Neural progenitor cell (in vitro differentiated cells): ENCODE results near the gene WTAP. TPM values are rescaled to one million over a fixed set of nuclear protein-coding genes. Genes with fewer than 3 reads are reported as not detected.

Experiments used
- DNase-seq: peaks from one replicate; pipeline ENCODE4 v3.0.0-alpha.2; 2016; ENCODE audit warnings: low spot score
- H2AFZ ChIP-seq: fragments of 200-600 bp; sonication (generic); replicated peaks from 2 replicates; pipeline ENCODE4 v1.6.1; 2016; ENCODE audit warnings: antibody characterized with exemption
- H3F3A ChIP-seq: fragments of 200-600 bp; sonication (generic); 2 replicates; pipeline ENCODE4 v1.6.1; 2016; ENCODE audit warnings: antibody characterized with exemption, low read depth
- H3K27ac ChIP-seq: fragments of 200-600 bp; sonication (generic); 2 replicates; pipeline ENCODE4 v1.5.1; 2016; ENCODE audit warnings: mild to moderate bottlenecking
- H3K27me3 ChIP-seq: fragments of 200-600 bp; sonication (generic); 2 replicates; pipeline ENCODE4 v1.6.1; 2016; ENCODE audit warnings: mild to moderate bottlenecking, moderate library complexity
- H3K36me3 ChIP-seq: fragments of 200-600 bp; sonication (generic); 2 replicates; pipeline ENCODE4 v1.5.1; 2016
- H3K4me1 ChIP-seq: fragments of 200-600 bp; sonication (generic); 2 replicates; pipeline ENCODE4 v1.6.1; 2016; ENCODE audit warnings: mixed run types
- H3K4me2 ChIP-seq: fragments of 200-600 bp; sonication (generic); 2 replicates; pipeline ENCODE4 v1.6.1; 2016
- H3K4me3 ChIP-seq: fragments of 200-600 bp; sonication (generic); 2 replicates; pipeline ENCODE4 v1.5.1; 2016
- H3K79me2 ChIP-seq: fragments of 200-600 bp; sonication (generic); 2 replicates; pipeline ENCODE4 v1.6.1; 2016; ENCODE audit warnings: low read depth
- H3K9ac ChIP-seq: fragments of 200-600 bp; sonication (generic); 2 replicates; pipeline ENCODE4 v1.6.1; 2016
- H3K9me3 ChIP-seq: fragments of 200-600 bp; sonication (generic); 2 replicates; pipeline ENCODE4 v1.5.1; 2016; ENCODE audit warnings: low read depth
- H4K20me1 ChIP-seq: fragments of 200-600 bp; sonication (generic); 2 replicates; pipeline ENCODE4 v1.6.1; 2016; ENCODE audit warnings: low read depth
- H3K27ac Mint-ChIP-seq: 3 replicates; pipeline ENCODE4 v1.8.0; 2021; ENCODE audit warnings: mixed read lengths
- H3K27me3 Mint-ChIP-seq: 2 replicates; pipeline ENCODE4 v1.8.0; 2022; ENCODE audit warnings: low read depth, mild to moderate bottlenecking, inconsistent platforms, moderate library complexity, mixed read lengths; ENCODE audit not compliant: insufficient read depth
- H3K36me3 Mint-ChIP-seq: 3 replicates; pipeline ENCODE4 v1.8.0; 2021; ENCODE audit warnings: mixed read lengths
- H3K4me1 Mint-ChIP-seq: 3 replicates; pipeline ENCODE4 v1.8.0; 2021; ENCODE audit warnings: mixed read lengths
- H3K4me3 Mint-ChIP-seq: 3 replicates; pipeline ENCODE4 v1.8.0; 2021; ENCODE audit warnings: mild to moderate bottlenecking, moderate library complexity, mixed read lengths
- H3K9me3 Mint-ChIP-seq: 3 replicates; pipeline ENCODE4 v1.8.0; 2020; ENCODE audit warnings: mixed read lengths
- CTCF ChIP-seq: fragments of 200-600 bp; sonication (generic); IDR thresholded peaks from 2 replicates; pipeline ENCODE4 v1.5.1; 2017; ENCODE audit warnings: antibody characterized with exemption, mild to moderate bottlenecking
- EZH2 ChIP-seq: fragments of 200-600 bp; sonication (generic); IDR thresholded peaks from 2 replicates; pipeline ENCODE4 v1.6.1; 2017; ENCODE audit warnings: antibody characterized with exemption, mild to moderate bottlenecking, moderate library complexity
- EZH2phosphoT487 ChIP-seq: fragments of 200-600 bp; sonication (generic); IDR thresholded peaks from 2 replicates; pipeline ENCODE4 v1.6.1; 2017; ENCODE audit warnings: antibody characterized with exemption
- total RNA-seq: library from RNA; depleted of rRNA; stranded (reverse); fragments of >200 nt; gene quantifications from 2 replicates; pipeline ENCODE4 v1.2.3, GENCODE V29; 2015; ENCODE audit warnings: low replicate concordance

Gene WTAP
- total RNA-seq, 1 donor from 2014 or later: 159 TPM

- no peaks in the 10 kb centered on the region for H3K9me3 Mint-ChIP-seq
- H3K27me3 Mint-ChIP-seq: peaks cover 3% of the 10 kb centered on the region
- no peak overlapping the region for H3K27ac ChIP-seq
- no peak for TF ChIP-seq EZH2
- no peak for TF ChIP-seq EZH2phosphoT487
- TF ChIP-seq CTCF: no peak
- no peaks in the 10 kb centered on the region for H3K4me1 Mint-ChIP-seq
- H3K9ac ChIP-seq: no peak overlapping the region
- H2AFZ ChIP-seq: no peak overlapping the region
- H3K36me3 Mint-ChIP-seq: peaks cover 25% of the 10 kb centered on the region
- H3F3A ChIP-seq: no peaks in the 10 kb centered on the region
- H3K4me2 ChIP-seq: no peak overlapping the region
- H3K9me3 ChIP-seq: no peaks in the 10 kb centered on the region
- no peaks in the 10 kb centered on the region for H3K36me3 ChIP-seq
- H3K27me3 ChIP-seq: no peaks in the 10 kb centered on the region
- no peak overlapping the region for H3K4me3 Mint-ChIP-seq
- no peaks in the 10 kb centered on the region for H3K4me1 ChIP-seq
- no peak overlapping the region for H3K4me3 ChIP-seq
- H3K79me2 ChIP-seq: peaks cover under 1% of the 10 kb centered on the region
- no peak for DNase-seq
- no peak overlapping the region for H3K27ac Mint-ChIP-seq
- H4K20me1 ChIP-seq: no peaks in the 10 kb centered on the region
Observed at GRCh38 chr6:159682295-159682694, 45.0 kb upstream of the WTAP start.

GRCh38 chr6:159682810-159683209 lies 44.5 kb upstream of the WTAP start:
- H3K27ac Mint-ChIP-seq: no peak overlapping the region
- no peaks in the 10 kb centered on the region for H3K4me1 Mint-ChIP-seq
- Histone ChIP-seq H3K79me2 (peaks cover 6% of the 10 kb centered on the region), H4K20me1 (no peaks in the 10 kb centered on the region), H3K9ac (no peak overlapping the region), H3F3A (no peaks in the 10 kb centered on the region), H3K4me2 (no peak overlapping the region), H3K4me1 (no peaks in the 10 kb centered on the region), H2AFZ (no peak overlapping the region), H3K27me3 (no peaks in the 10 kb centered on the region), H3K27ac (no peak overlapping the region), H3K4me3 (no peak overlapping the region), H3K9me3 (no peaks in the 10 kb centered on the region), H3K36me3 (no peaks in the 10 kb centered on the region)
- peaks cover 3% of the 10 kb centered on the region for H3K27me3 Mint-ChIP-seq
- DNase-seq: no peak
- no peak for TF ChIP-seq EZH2
- TF ChIP-seq CTCF: no peak
- TF ChIP-seq EZH2phosphoT487: no peak
- H3K4me3 Mint-ChIP-seq: no peak overlapping the region
- H3K9me3 Mint-ChIP-seq: no peaks in the 10 kb centered on the region
- peaks cover 28% of the 10 kb centered on the region for H3K36me3 Mint-ChIP-seq

GRCh38 chr6:159684013-159684304 lies 43.3 kb upstream of the WTAP start:
- no peaks in the 10 kb centered on the region for H3K4me1 Mint-ChIP-seq
- H3K9me3 ChIP-seq: no peaks in the 10 kb centered on the region
- H3K36me3 Mint-ChIP-seq: peaks cover 35% of the 10 kb centered on the region
- no peak overlapping the region for H3K4me3 ChIP-seq
- H3K27me3 ChIP-seq: no peaks in the 10 kb centered on the region
- no peak overlapping the region for H3K4me3 Mint-ChIP-seq
- no peak overlapping the region for H3K4me2 ChIP-seq
- peaks cover 11% of the 10 kb centered on the region for H3K79me2 ChIP-seq
- H3K9ac ChIP-seq: no peak overlapping the region
- TF ChIP-seq CTCF (no peak), EZH2phosphoT487 (no peak), EZH2 (no peak)
- no peak overlapping the region for H3K27ac Mint-ChIP-seq
- no peak for DNase-seq
- no peaks in the 10 kb centered on the region for H3F3A ChIP-seq
- peaks cover 3% of the 10 kb centered on the region for H3K27me3 Mint-ChIP-seq
- no peaks in the 10 kb centered on the region for H3K9me3 Mint-ChIP-seq
- H4K20me1 ChIP-seq: no peaks in the 10 kb centered on the region
- H2AFZ ChIP-seq: no peak overlapping the region
- no peak overlapping the region for H3K27ac ChIP-seq
- H3K4me1 ChIP-seq: no peaks in the 10 kb centered on the region
- no peaks in the 10 kb centered on the region for H3K36me3 ChIP-seq

GRCh38 chr6:159686040-159686439 lies 41.3 kb upstream of the WTAP start:
- no peaks in the 10 kb centered on the region for H3K27me3 ChIP-seq
- H2AFZ ChIP-seq: no peak overlapping the region
- H3K4me3 ChIP-seq: no peak overlapping the region
- H3K27ac ChIP-seq: no peak overlapping the region
- no peaks in the 10 kb centered on the region for H3K9me3 ChIP-seq
- peaks cover 35% of the 10 kb centered on the region for H3K36me3 Mint-ChIP-seq
- no peaks in the 10 kb centered on the region for H4K20me1 ChIP-seq
- no peaks in the 10 kb centered on the region for H3K4me1 ChIP-seq
- H3K27ac Mint-ChIP-seq: no peak overlapping the region
- peaks cover under 1% of the 10 kb centered on the region for H3K27me3 Mint-ChIP-seq
- no peaks in the 10 kb centered on the region for H3F3A ChIP-seq
- no peak overlapping the region for H3K4me2 ChIP-seq
- H3K4me1 Mint-ChIP-seq: peaks cover 4% of the 10 kb centered on the region
- H3K4me3 Mint-ChIP-seq: no peak overlapping the region
- H3K79me2 ChIP-seq: peaks cover 29% of the 10 kb centered on the region
- no peak for DNase-seq
- no peaks in the 10 kb centered on the region for H3K9me3 Mint-ChIP-seq
- peaks cover 6% of the 10 kb centered on the region for H3K36me3 ChIP-seq
- no peak overlapping the region for H3K9ac ChIP-seq
- TF ChIP-seq EZH2 (no peak), EZH2phosphoT487 (no peak), CTCF (no peak)
